Stimulated activated CD4-positive, alpha-beta T cell treated with anti-CD3 and anti-CD28 coated beads, Interleukin-4, amount 100 ng/mL, for 48 hours (primary cell): Measurements from ENCODE around the gene SLC4A9.
A peak's percentile ranks its signal among the peaks of the same experiment; 100 is the strongest.
"Not testable (repeated sequence)": the region's sequence is repeated elsewhere in the genome, so short reads cannot be mapped to it uniquely, and the experiment has no call there.

Source experiments
- DNase-seq, 2 donors: peaks; one replicate each; pipeline ENCODE4 v3.0.0-alpha.2; 2020; ENCODE audit warnings: low read depth in 2 of 2

Gene SLC4A9

GRCh38 chr5:140399979-140400729 lies 40.2 kb downstream of the SLC4A9 start:
- no peak for DNase-seq

GRCh38 chr5:140400730-140401361 lies 40.9 kb downstream of the SLC4A9 start:
- peak; percentile 71 to 81 for DNase-seq

GRCh38 chr5:140401362-140402257 lies 41.6 kb downstream of the SLC4A9 start, which contains the start of gene ANKHD1:
Gene ANKHD1 (plus strand): TSS chr5:140401833. CDS start chr5:140401968, 135 bp downstream.
- peak; percentile 87 to 96 for DNase-seq

GRCh38 chr5:140402258-140403074 lies 42.5 kb downstream of the SLC4A9 start:
- peak; percentile 37 to 38 for DNase-seq

GRCh38 chr5:140403613-140404012 lies 43.6 kb downstream of the SLC4A9 start:
- no peak for DNase-seq

GRCh38 chr5:140408750-140409241 lies 48.8 kb downstream of the SLC4A9 start:
- DNase-seq, result no peak

- no peak for DNase-seq
These were observed 53.2 kb downstream of the SLC4A9 start for GRCh38 chr5:140413230-140413629.

GRCh38 chr5:140417235-140417634 lies 57.2 kb downstream of the SLC4A9 start:
- no peak for DNase-seq

GRCh38 chr5:140418862-140419520 lies 59.0 kb downstream of the SLC4A9 start:
- DNase-seq, result no peak

GRCh38 chr5:140420226-140420570 lies 60.2 kb downstream of the SLC4A9 start:
- DNase-seq, result no peak

- DNase-seq, result no peak
These were observed 60.8 kb downstream of the SLC4A9 start for GRCh38 chr5:140420665-140421361.

- DNase-seq, result not testable (repeated sequence)
These were observed 61.4 kb downstream of the SLC4A9 start for GRCh38 chr5:140421375-140421774.

- DNase-seq, result no peak
These were observed 63.6 kb downstream of the SLC4A9 start for GRCh38 chr5:140423609-140424008.

GRCh38 chr5:140424135-140424534 lies 64.1 kb downstream of the SLC4A9 start:
- DNase-seq, result no peak
